Smooth muscle cell (in vitro differentiated cells): ENCODE measurements around the gene CCDC174. TPM values are rescaled to one million over a fixed set of nuclear protein-coding genes. Genes with fewer than 3 reads are reported as not detected.

Experiments
- DNase-seq: peaks from one replicate; lab custom pipeline; 2025; ENCODE audit not compliant: unreplicated experiment; lab: John Stamatoyannopoulos, UW
- H2AFZ ChIP-seq: fragments of 200-600 bp; sonication (generic); 2 replicates; pipeline ENCODE4 v1.6.0; 2016; ENCODE audit warnings: antibody characterized with exemption, low read depth, mild to moderate bottlenecking
- H3F3A ChIP-seq: fragments of 200-600 bp; sonication (generic); 2 replicates; pipeline ENCODE4 v1.6.0; 2017; ENCODE audit warnings: antibody characterized with exemption, low read depth
- H3K27ac ChIP-seq: fragments of 200-600 bp; sonication (generic); 2 replicates; pipeline ENCODE4 v1.5.1; 2016; ENCODE audit warnings: low read depth, mild to moderate bottlenecking
- H3K27me3 ChIP-seq: fragments of 200-600 bp; sonication (generic); 2 replicates; pipeline ENCODE4 v1.6.1; 2016; ENCODE audit warnings: low read depth, mild to moderate bottlenecking
- H3K36me3 ChIP-seq: fragments of 200-600 bp; sonication (generic); 2 replicates; pipeline ENCODE4 v1.5.1; 2016; ENCODE audit warnings: low read depth
- H3K4me1 ChIP-seq: fragments of 200-600 bp; sonication (generic); 2 replicates; pipeline ENCODE4 v1.5.1; 2016; ENCODE audit warnings: low read depth
- H3K4me2 ChIP-seq: fragments of 200-600 bp; sonication (generic); 2 replicates; pipeline ENCODE4 v1.6.0; 2016; ENCODE audit warnings: mild to moderate bottlenecking
- H3K4me3 ChIP-seq: fragments of 200-600 bp; sonication (generic); 2 replicates; pipeline ENCODE4 v1.5.1; 2016; ENCODE audit warnings: mild to moderate bottlenecking
- H3K79me2 ChIP-seq: fragments of 200-600 bp; sonication (generic); 2 replicates; pipeline ENCODE4 v1.6.0; 2016; ENCODE audit warnings: low read depth, mild to moderate bottlenecking
- H3K9ac ChIP-seq: fragments of 200-600 bp; sonication (generic); 2 replicates; pipeline ENCODE4 v1.6.0; 2016; ENCODE audit warnings: low read depth
- H3K9me3 ChIP-seq: fragments of 200-600 bp; sonication (generic); replicated peaks from 2 replicates; pipeline ENCODE4 v1.5.1; 2016; ENCODE audit warnings: low read depth
- H4K20me1 ChIP-seq: fragments of 200-600 bp; sonication (generic); 2 replicates; pipeline ENCODE4 v1.6.0; 2016; ENCODE audit warnings: low read depth
- CTCF ChIP-seq: fragments of 200-600 bp; sonication (generic); IDR thresholded peaks from 2 replicates; pipeline ENCODE4 v1.5.1; 2017; ENCODE audit warnings: borderline replicate concordance, mild to moderate bottlenecking, antibody characterized with exemption; ENCODE audit not compliant: insufficient read depth, poor library complexity, severe bottlenecking
- WGBS: methylation state at CpG from one replicate; pipeline ENCODE4 v1.1.7; 2016; ENCODE audit warnings: low lambda C conversion rate; 5-methylcytosine and 5-hydroxymethylcytosine counted together
- polyA plus RNA-seq: library from polyadenylated mRNA; unstranded; fragments of >200 nt; fragmentation: Nextera tagmentation; extraction: Ambion mirVana; gene quantifications from 2 replicates; pipeline ENCODE4 v1.2.1, GENCODE V29; 2016
- total RNA-seq: library from RNA; depleted of rRNA; stranded (reverse); fragments of >200 nt; gene quantifications from 2 replicates; pipeline ENCODE4 v1.2.3, GENCODE V29; 2014

The CCDC174 gene
- total and polyA plus RNA-seq, 2 experiments from 2014 or later: 9.7 to 20.5 TPM

DNA sequence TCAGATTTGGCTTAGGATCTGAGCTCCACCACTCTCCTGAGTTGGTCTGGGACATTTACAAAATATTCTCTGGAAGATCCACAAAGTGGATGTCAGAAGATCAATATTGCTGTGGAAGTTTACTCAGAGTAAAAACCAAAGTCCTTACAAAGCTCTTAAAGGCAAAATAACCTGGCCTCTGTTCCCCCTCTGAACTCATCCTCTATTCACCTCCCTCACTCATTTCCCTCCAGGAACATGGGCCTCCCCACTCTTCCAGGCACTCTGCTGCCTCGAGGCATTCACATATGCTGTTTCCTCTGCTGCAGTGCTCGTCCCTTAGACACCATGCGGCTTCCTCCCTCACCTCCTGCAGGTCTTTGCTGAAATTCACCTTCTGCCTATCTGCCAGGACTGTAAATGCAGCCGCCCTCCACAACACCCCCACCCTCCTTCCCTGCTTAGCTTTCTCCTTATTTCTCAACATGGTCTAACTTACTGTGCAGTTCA is 19.1 kb upstream of the CCDC174 start:
- no peak overlapping the region for H3K9ac ChIP-seq
- WGBS: 58% methylated on average over 4 of the region's 4 CpGs
- H2AFZ ChIP-seq: no peak overlapping the region
- H3K27me3 ChIP-seq: peaks cover 24% of the 10 kb centered on the region
- DNase-seq: no peak
- no peak for TF ChIP-seq CTCF
- H3K27ac ChIP-seq: no peak overlapping the region
- H3K9me3 ChIP-seq: no peaks in the 10 kb centered on the region
- peaks cover under 1% of the 10 kb centered on the region for H3K4me1 ChIP-seq
- H3K36me3 ChIP-seq: no peaks in the 10 kb centered on the region
- no peaks in the 10 kb centered on the region for H3K79me2 ChIP-seq
- H3F3A ChIP-seq: no peaks in the 10 kb centered on the region
- H3K4me2 ChIP-seq: no peak overlapping the region
- H3K4me3 ChIP-seq: no peak overlapping the region
- H4K20me1 ChIP-seq: no peaks in the 10 kb centered on the region

DNA sequence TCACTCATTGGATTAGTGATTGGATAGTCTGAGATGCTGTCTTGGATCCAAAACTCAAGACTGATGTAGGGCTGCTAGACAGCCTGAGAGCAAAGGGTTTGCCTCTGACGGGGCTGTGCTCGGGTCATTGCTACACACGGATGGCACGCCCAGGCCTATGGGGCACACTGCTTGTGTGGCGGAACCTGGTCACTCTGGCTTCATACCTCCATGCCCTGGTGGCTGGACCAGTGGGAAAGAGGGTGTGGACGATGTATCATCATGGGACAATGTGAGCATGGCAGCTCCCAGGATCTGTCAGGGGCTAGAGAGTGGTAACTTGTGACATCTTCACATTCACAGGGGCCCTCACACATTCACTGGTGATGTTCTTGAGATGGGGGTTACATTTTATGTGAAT is 18.1 kb upstream of the CCDC174 start:
- WGBS: 89% methylated on average over 6 of the region's 6 CpGs
- H3F3A ChIP-seq: no peaks in the 10 kb centered on the region
- H3K27ac ChIP-seq: no peak overlapping the region
- H3K36me3 ChIP-seq: no peaks in the 10 kb centered on the region
- no peaks in the 10 kb centered on the region for H4K20me1 ChIP-seq
- no peak overlapping the region for H3K4me2 ChIP-seq
- H3K4me3 ChIP-seq: no peak overlapping the region
- peaks cover 33% of the 10 kb centered on the region for H3K27me3 ChIP-seq
- no peak for DNase-seq
- H3K9me3 ChIP-seq: no peaks in the 10 kb centered on the region
- no peak for TF ChIP-seq CTCF
- H3K9ac ChIP-seq: no peak overlapping the region
- H3K79me2 ChIP-seq: no peaks in the 10 kb centered on the region
- H2AFZ ChIP-seq: no peak overlapping the region
- H3K4me1 ChIP-seq: no peaks in the 10 kb centered on the region

DNA sequence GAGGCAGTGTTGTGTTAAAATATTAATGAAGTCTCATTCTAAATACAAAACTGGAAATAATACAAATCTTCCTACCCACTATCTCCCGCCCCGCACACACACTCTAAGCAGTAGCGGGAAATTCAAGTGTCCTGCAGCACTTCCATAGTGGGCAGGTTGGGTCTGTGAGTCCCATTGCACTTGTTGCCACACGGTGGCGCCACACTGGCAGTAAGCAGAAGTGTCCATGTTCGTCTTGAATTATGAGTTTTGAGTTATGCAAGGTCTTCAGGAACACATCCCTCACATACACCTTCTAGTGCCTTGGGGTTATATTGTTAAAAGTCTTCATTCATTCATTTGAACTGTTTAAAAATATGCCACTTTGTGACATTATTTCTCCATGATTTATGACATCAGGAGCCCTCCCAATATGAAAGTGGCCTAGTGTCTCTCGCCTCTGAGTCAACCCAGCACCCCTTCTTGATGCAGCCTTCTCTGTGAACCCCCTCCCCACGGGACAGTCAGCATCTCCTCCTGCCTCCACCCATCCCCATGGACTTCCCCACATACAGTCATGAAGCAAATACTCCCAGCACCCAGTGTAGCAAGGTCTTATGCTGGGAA is 17.6 kb upstream of the CCDC174 start:
- Histone ChIP-seq H3K4me3 (no peak overlapping the region), H2AFZ (no peak overlapping the region), H3K79me2 (no peaks in the 10 kb centered on the region), H3K9ac (no peak overlapping the region), H4K20me1 (no peaks in the 10 kb centered on the region), H3K27me3 (peaks cover 37% of the 10 kb centered on the region), H3K4me2 (no peak overlapping the region), H3K9me3 (no peaks in the 10 kb centered on the region), H3K36me3 (no peaks in the 10 kb centered on the region), H3K27ac (no peak overlapping the region), H3F3A (no peaks in the 10 kb centered on the region), H3K4me1 (no peaks in the 10 kb centered on the region)
- DNase-seq: no peak
- peak; percentile 63 for TF ChIP-seq CTCF
- 48% methylated on average over 8 of the region's 8 CpGs for WGBS
